ENCODE data around the gene SUPT20HL1. TPM values are rescaled to one million over a fixed set of nuclear protein-coding genes. Genes with fewer than 3 reads are reported as not detected.

SUPT20HL1 gene
- total and polyA plus RNA-seq, 12 donors: 0.13 TPM; not detected in 11

GRCh38 chrX:24340501-24340900, 19.9 kb upstream of the SUPT20HL1 start:
- no peaks in the 10 kb centered on the region for H3K4me1 ChIP-seq
- no peak overlapping the region for H3K27ac ChIP-seq
- intact Hi-C loops (cut with DNase I): no loop called here
- H3K9me3 ChIP-seq: no peaks in the 10 kb centered on the region
- TF ChIP-seq CTCF (IDR thresholded peaks at IDR 0.05): no peak
- H3K36me3 ChIP-seq: no peaks in the 10 kb centered on the region
- WGBS, 2 donors: 93 to 100% methylated on average over 2 of the region's 2 CpGs
- peaks cover 0 to 59% (median 0%) of the 10 kb centered on the region in 7 donors for H3K27me3 ChIP-seq
- ATAC-seq (no peak), DNase-seq (no peak)
- no peak overlapping the region for H3K4me3 ChIP-seq

GRCh38 chrX:24341795-24342194, 18.6 kb upstream of the SUPT20HL1 start:
- no peaks in the 10 kb centered on the region for H3K4me1 ChIP-seq
- H3K9me3 ChIP-seq: no peaks in the 10 kb centered on the region
- TF ChIP-seq CTCF (IDR thresholded peaks at IDR 0.05): no peak
- no peaks in the 10 kb centered on the region for H3K36me3 ChIP-seq
- ATAC-seq (no peak), DNase-seq (no peak)
- intact Hi-C loops (cut with DNase I): no loop called here
- 78 to 83% methylated on average over 1 of the region's 1 CpG for WGBS, 2 donors
- H3K4me3 ChIP-seq: no peak overlapping the region
- peaks cover 0 to 59% (median 0%) of the 10 kb centered on the region in 7 donors for H3K27me3 ChIP-seq
- no peak overlapping the region for H3K27ac ChIP-seq

DNA sequence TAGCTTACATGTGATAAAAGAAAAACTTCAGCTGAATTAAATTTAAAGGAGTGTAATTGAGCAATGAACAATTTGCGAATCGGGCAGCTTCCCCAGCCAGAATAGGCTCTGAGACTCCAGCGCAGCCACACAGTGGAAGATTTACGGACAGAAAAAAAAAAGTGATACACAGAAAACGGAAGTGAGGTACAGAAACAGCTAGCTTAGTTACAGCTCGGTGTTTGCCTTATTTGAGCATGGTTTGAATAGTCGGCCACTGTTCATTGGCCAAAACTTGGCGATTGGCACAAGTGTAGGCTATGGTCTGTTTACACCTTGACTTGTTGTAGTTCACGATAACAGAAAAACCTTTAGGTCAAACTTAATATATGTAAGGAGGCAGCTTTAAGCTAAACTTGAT, 16.7 kb upstream of the SUPT20HL1 start:
- TF ChIP-seq CTCF (IDR thresholded peaks at IDR 0.05): no peak
- Histone ChIP-seq H3K9me3 (no peaks in the 10 kb centered on the region), H3K4me3 (no peak overlapping the region), H3K36me3 (no peaks in the 10 kb centered on the region), H3K27me3 (peaks cover 0 to 59% (median 0%) of the 10 kb centered on the region in 7 donors), H3K27ac (no peak overlapping the region), H3K4me1 (no peaks in the 10 kb centered on the region)
- DNase-seq (no peak), ATAC-seq (no peak)
- intact Hi-C loops (cut with DNase I): no loop called here
- 83% methylated on average over 9 of the region's 9 CpGs for WGBS, 2 donors

- H3K36me3 ChIP-seq: no peaks in the 10 kb centered on the region
- H3K4me1 ChIP-seq: no peaks in the 10 kb centered on the region
- H3K27me3 ChIP-seq: peaks cover 0 to 44% (median 0%) of the 10 kb centered on the region in 7 donors
- no peak overlapping the region for H3K4me3 ChIP-seq
- H3K27ac ChIP-seq: no peak overlapping the region
- no peak for TF ChIP-seq CTCF (IDR thresholded peaks at IDR 0.05)
- 8 to 14% methylated on average over 1 of the region's 1 CpG for WGBS, 2 donors
- no peaks in the 10 kb centered on the region for H3K9me3 ChIP-seq
- ATAC-seq: no peak
- DNase-seq: no peak
- intact Hi-C loops (cut with DNase I): no loop called here
These were observed 12.6 kb upstream of the SUPT20HL1 start for GRCh38 chrX:24347881-24348280.
